Vagina (tissue), 2 donors: ENCODE measurements around the gene GNL1. TPM values are rescaled to one million over a fixed set of nuclear protein-coding genes. Genes with fewer than 3 reads are reported as not detected.
A peak's percentile ranks its signal among the peaks of the same experiment; 100 is the strongest.

Experiments
- DNase-seq, 2 donors: peaks; one replicate each; pipeline ENCODE4 v3.0.0-alpha.2; 2017; ENCODE audit errors: extremely low spot score in 2 of 2
- H3K27ac ChIP-seq: fragments of 200-600 bp; sonication (generic); one replicate; pipeline ENCODE4 v1.5.1; 2019
- H3K27me3 ChIP-seq: fragments of 200-600 bp; sonication (generic); one replicate; pipeline ENCODE4 v1.5.1; 2019
- H3K36me3 ChIP-seq, 2 donors: fragments of 200-600 bp; sonication (generic); one replicate each; pipeline ENCODE4 v1.5.1; 2017 to 2019
- H3K4me1 ChIP-seq: fragments of 200-600 bp; sonication (generic); one replicate; pipeline ENCODE4 v1.5.1; 2019
- H3K4me3 ChIP-seq, 2 donors: fragments of 200-600 bp; sonication (generic); 1 replicate in 1 of 2; 2 replicates in 1 of 2; pipeline ENCODE4 v1.5.1; 2016 to 2019
- H3K9me3 ChIP-seq: fragments of 200-600 bp; sonication (generic); one replicate; pipeline ENCODE4 v1.5.1; 2019
- CTCF ChIP-seq, 3 experiments: fragments of 450-650 bp in 2 of 3; fragments of 200-600 bp in 1 of 3; sonication (generic) in 1 of 3; IDR thresholded peaks; one replicate each; pipeline ENCODE4 v1.5.1; 2017 to 2019; ENCODE audit warnings: antibody characterized with exemption in 3 of 3, mild to moderate bottlenecking in 2 of 3, moderate library complexity in 2 of 3
- POLR2A ChIP-seq, 2 donors: fragments of 450-650 bp; IDR thresholded peaks; one replicate each; pipeline ENCODE4 v1.6.1; 2017; ENCODE audit warnings: antibody characterized with exemption in 2 of 2, mild to moderate bottlenecking in 2 of 2, moderate library complexity in 2 of 2
- POLR2AphosphoS5 ChIP-seq, 2 donors: sonication (generic); formaldehyde crosslinking; IDR thresholded peaks; one replicate each; pipeline ENCODE4 v1.9.0; 2017; ENCODE audit warnings: antibody characterized with exemption in 2 of 2, mild to moderate bottlenecking in 2 of 2, low read depth in 1 of 2; ENCODE audit not compliant: insufficient read depth in 1 of 2
- intact Hi-C: fragments of 100-400 bp; cut with DNase I; formaldehyde crosslinking; loops from one replicate; pipeline ENCODE4 v1.15.1; 2023
- total RNA-seq: library from RNA; depleted of rRNA; stranded (reverse); fragments of >200 nt; gene quantifications from one replicate; pipeline ENCODE4 v1.2.3, GENCODE V29; 2016

Gene GNL1
- total RNA-seq, 1 donor from 2014 or later, result 24.1 TPM

DNA sequence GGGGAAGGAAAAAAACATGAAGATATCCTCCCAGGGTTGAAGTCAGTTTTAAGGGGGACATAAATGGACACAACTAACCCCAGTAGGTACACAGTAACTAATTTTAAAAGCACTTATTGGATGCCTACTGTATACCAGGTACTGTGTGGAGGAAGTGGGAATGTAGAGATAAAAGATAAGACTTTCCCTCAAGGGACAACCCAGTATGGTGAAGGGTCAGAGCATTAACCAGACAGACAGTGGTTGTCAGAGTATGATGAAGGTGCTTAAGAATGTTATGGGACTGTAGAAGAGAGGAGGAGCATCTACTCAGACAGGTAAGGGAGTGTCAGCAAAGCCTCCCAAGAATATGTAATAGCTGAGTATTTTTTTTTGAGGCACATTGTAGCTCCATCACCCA, 15.9 kb upstream of the GNL1 start:
- no peak for DNase-seq
- Histone ChIP-seq H3K4me3 (peak overlapping the region; percentile 54 to 75), H3K9me3 (no peaks in the 10 kb centered on the region), H3K27ac (peak overlapping the region; percentile 91), H3K27me3 (no peaks in the 10 kb centered on the region), H3K36me3 (peaks cover 0 to 3% of the 10 kb centered on the region in 2 donors), H3K4me1 (peaks cover 48% of the 10 kb centered on the region)
- no peak for TF ChIP-seq CTCF (IDR thresholded peaks at IDR 0.05)
- intact Hi-C loops, result no loop called here

DNA sequence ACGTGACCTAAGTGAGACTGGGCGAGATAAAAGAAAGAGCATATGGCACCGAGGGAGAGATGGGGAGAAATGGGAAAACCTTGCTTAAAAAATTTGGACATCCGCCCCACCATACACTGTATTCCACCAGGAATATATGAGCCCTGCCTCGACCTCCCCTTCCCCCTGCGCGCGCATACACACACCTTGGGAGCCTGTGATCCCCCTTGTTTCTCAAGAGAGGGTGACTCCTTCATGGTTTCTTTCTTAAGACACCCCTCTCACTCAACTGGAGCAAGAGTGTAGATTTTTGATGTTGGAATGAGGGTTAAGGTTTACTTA, 15.4 kb upstream of the GNL1 start:
- TF ChIP-seq POLR2AphosphoS5 (IDR thresholded peaks at IDR 0.05; ENCODE audit: insufficient read depth in 1 of 2, low read depth in 1 of 2) (no peak), POLR2A (IDR thresholded peaks at IDR 0.05) (no peak), CTCF (IDR thresholded peaks at IDR 0.05) (no peak)
- Histone ChIP-seq H3K4me1 (peaks cover 48% of the 10 kb centered on the region), H3K27me3 (no peaks in the 10 kb centered on the region), H3K9me3 (no peaks in the 10 kb centered on the region), H3K36me3 (no peaks in the 10 kb centered on the region), H3K27ac (peak overlapping the region; percentile 91), H3K4me3 (peak overlapping the region; percentile 54 to 75)
- no peak for DNase-seq
- intact Hi-C loops, result no loop called here

- peak in 1 of 2 donors; percentile 21 for TF ChIP-seq POLR2A (IDR thresholded peaks at IDR 0.05)
- peak in 1 of 3 experiments; percentile 28 for TF ChIP-seq CTCF (IDR thresholded peaks at IDR 0.05)
- peak; percentile 97 to 98 for TF ChIP-seq POLR2AphosphoS5 (IDR thresholded peaks at IDR 0.05; ENCODE audit: insufficient read depth in 1 of 2, low read depth in 1 of 2)
- H3K4me1 ChIP-seq, result peaks cover 44% of the 10 kb centered on the region
- intact Hi-C loops, result no loop called here
- H3K36me3 ChIP-seq, result no peaks in the 10 kb centered on the region
- peak within 1 kb of the TSS; percentile 54 to 75 for H3K4me3 ChIP-seq
- H3K27ac ChIP-seq, result peak within 1 kb of the TSS; percentile 91
- peak; percentile 98 for DNase-seq
- no peaks in the 10 kb centered on the region for H3K9me3 ChIP-seq
- no peaks in the 10 kb centered on the region for H3K27me3 ChIP-seq
Measured at GRCh38 chr6:30571075-30571761, 14.9 kb upstream of the GNL1 start, which contains the start of gene ABCF1. Gene ABCF1, plus strand, starts transcription at chr6:30571442. Its CDS starts 46 bp downstream, at chr6:30571488.

- intact Hi-C loops, result no loop called here
- H3K4me1 ChIP-seq, result peaks cover 44% of the 10 kb centered on the region
Measured at GRCh38 chr6:30570740-30571074, 14.4 kb upstream of the GNL1 start.

More at GRCh38 chr6:30570740-30571074, 14.4 kb upstream of the GNL1 start:
- Histone ChIP-seq H3K27ac (peak overlapping the region; percentile 91), H3K4me3 (peak overlapping the region; percentile 54 to 75), H3K27me3 (no peaks in the 10 kb centered on the region), H3K36me3 (no peaks in the 10 kb centered on the region), H3K9me3 (no peaks in the 10 kb centered on the region)
- no peak for TF ChIP-seq POLR2A (IDR thresholded peaks at IDR 0.05)
- no peak for TF ChIP-seq POLR2AphosphoS5 (IDR thresholded peaks at IDR 0.05; ENCODE audit: insufficient read depth in 1 of 2, low read depth in 1 of 2)
- no peak for TF ChIP-seq CTCF (IDR thresholded peaks at IDR 0.05)
- no peak for DNase-seq
